Sigmoid colon (tissue), 4 donors: ENCODE results near the gene DDX50.
"Not testable (repeated sequence)": the region's sequence is repeated elsewhere in the genome, so short reads cannot be mapped to it uniquely, and the experiment has no call there.

Experiments used
- CTCF ChIP-seq, 4 experiments: fragments of 450-650 bp in 3 of 4; fragments of 200-600 bp in 1 of 4; IDR thresholded peaks; one replicate each; pipeline ENCODE4 v1.5.1; 2016 to 2019; ENCODE audit warnings: antibody characterized with exemption in 4 of 4, mild to moderate bottlenecking in 3 of 4, moderate library complexity in 2 of 4
- POLR2A ChIP-seq, 2 donors: fragments of 450-650 bp; IDR thresholded peaks; one replicate each; pipeline ENCODE4 v1.6.1; 2016; ENCODE audit warnings: antibody characterized with exemption in 2 of 2, mild to moderate bottlenecking in 2 of 2, moderate library complexity in 2 of 2
- POLR2AphosphoS5 ChIP-seq, 4 donors: sonication (generic); formaldehyde crosslinking; IDR thresholded peaks; one replicate each; pipeline ENCODE4 v1.6.1; 2017; ENCODE audit warnings: antibody characterized with exemption in 4 of 4

GRCh38 chr10:68940917-68941316 lies 39.8 kb downstream of the DDX50 start:
- not testable (repeated sequence) for TF ChIP-seq CTCF, POLR2A, POLR2AphosphoS5 (IDR thresholded peaks at IDR 0.05)
